ENCODE results near the gene CMSS1.

- no peak for TF ChIP-seq PBX3 (CRISPR knock-in tag; IDR thresholded peaks at IDR 0.05)
- no peak for TF ChIP-seq ZNF623 (tag by site-specific recombination; IDR thresholded peaks at IDR 0.05)
- TF ChIP-seq ZNF24 (tag by site-specific recombination; IDR thresholded peaks at IDR 0.05), result no peak
- TF ChIP-seq ZBTB10 (tag by site-specific recombination; IDR thresholded peaks at IDR 0.05), result no peak
- TF ChIP-seq ZNF211 (tag by site-specific recombination; IDR thresholded peaks at IDR 0.05; ENCODE audit: low read depth), result no peak
- TF ChIP-seq ZNF596 (tag by site-specific recombination; IDR thresholded peaks at IDR 0.05), result no peak
- TF ChIP-seq CTCF (tag by site-specific recombination; IDR thresholded peaks at IDR 0.05), result no peak
- TF ChIP-seq ZNF394 (tag by site-specific recombination; IDR thresholded peaks at IDR 0.05; ENCODE audit: borderline replicate concordance), result no peak
- no peak for TF ChIP-seq ZNF529 (tag by site-specific recombination; IDR thresholded peaks at IDR 0.05; ENCODE audit: insufficient replicate concordance)
- no peak for TF ChIP-seq ZBTB11 (tag by site-specific recombination; conservative IDR thresholded peaks at IDR 0.05; ENCODE audit: low read depth)
Measured at GRCh38 chr3:100102757-100103156, 285.1 kb downstream of the CMSS1 start.
